Activated naive CD8-positive, alpha-beta T cell treated with anti-CD3 and anti-CD28 coated beads for 36 hours (primary cell): Measurements from ENCODE around the gene GCC2. TPM values are rescaled to one million over a fixed set of nuclear protein-coding genes. Genes with fewer than 3 reads are reported as not detected.

ENCODE experiments used
- DNase-seq: peaks from one replicate; pipeline ENCODE4 v3.0.0; 2021
- H3K27ac Mint-ChIP-seq: one replicate; pipeline ENCODE4 v1.8.0; 2022; ENCODE audit warnings: mild to moderate bottlenecking, moderate library complexity, mixed read lengths
- H3K27me3 Mint-ChIP-seq: one replicate; pipeline ENCODE4 v1.8.0; 2022; ENCODE audit warnings: mild to moderate bottlenecking, mixed read lengths
- H3K36me3 Mint-ChIP-seq: one replicate; pipeline ENCODE4 v1.8.0; 2021; ENCODE audit warnings: mild to moderate bottlenecking, mixed read lengths
- H3K4me1 Mint-ChIP-seq: one replicate; pipeline ENCODE4 v1.8.0; 2021; ENCODE audit warnings: mixed read lengths
- H3K4me3 Mint-ChIP-seq: one replicate; pipeline ENCODE4 v1.8.0; 2022; ENCODE audit warnings: mild to moderate bottlenecking, moderate library complexity, mixed read lengths
- H3K9me3 Mint-ChIP-seq: one replicate; pipeline ENCODE4 v1.8.0; 2022; ENCODE audit warnings: mixed read lengths
- total RNA-seq, 2 experiments: library from RNA; stranded (reverse); gene quantifications; one replicate each; pipeline ENCODE4 v1.2.3, GENCODE V29; 2021

GCC2 gene, protein sequence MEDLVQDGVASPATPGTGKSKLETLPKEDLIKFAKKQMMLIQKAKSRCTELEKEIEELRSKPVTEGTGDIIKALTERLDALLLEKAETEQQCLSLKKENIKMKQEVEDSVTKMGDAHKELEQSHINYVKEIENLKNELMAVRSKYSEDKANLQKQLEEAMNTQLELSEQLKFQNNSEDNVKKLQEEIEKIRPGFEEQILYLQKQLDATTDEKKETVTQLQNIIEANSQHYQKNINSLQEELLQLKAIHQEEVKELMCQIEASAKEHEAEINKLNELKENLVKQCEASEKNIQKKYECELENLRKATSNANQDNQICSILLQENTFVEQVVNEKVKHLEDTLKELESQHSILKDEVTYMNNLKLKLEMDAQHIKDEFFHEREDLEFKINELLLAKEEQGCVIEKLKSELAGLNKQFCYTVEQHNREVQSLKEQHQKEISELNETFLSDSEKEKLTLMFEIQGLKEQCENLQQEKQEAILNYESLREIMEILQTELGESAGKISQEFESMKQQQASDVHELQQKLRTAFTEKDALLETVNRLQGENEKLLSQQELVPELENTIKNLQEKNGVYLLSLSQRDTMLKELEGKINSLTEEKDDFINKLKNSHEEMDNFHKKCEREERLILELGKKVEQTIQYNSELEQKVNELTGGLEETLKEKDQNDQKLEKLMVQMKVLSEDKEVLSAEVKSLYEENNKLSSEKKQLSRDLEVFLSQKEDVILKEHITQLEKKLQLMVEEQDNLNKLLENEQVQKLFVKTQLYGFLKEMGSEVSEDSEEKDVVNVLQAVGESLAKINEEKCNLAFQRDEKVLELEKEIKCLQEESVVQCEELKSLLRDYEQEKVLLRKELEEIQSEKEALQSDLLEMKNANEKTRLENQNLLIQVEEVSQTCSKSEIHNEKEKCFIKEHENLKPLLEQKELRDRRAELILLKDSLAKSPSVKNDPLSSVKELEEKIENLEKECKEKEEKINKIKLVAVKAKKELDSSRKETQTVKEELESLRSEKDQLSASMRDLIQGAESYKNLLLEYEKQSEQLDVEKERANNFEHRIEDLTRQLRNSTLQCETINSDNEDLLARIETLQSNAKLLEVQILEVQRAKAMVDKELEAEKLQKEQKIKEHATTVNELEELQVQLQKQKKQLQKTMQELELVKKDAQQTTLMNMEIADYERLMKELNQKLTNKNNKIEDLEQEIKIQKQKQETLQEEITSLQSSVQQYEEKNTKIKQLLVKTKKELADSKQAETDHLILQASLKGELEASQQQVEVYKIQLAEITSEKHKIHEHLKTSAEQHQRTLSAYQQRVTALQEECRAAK (N-terminal part only)
- total RNA-seq: 10 to 100 TPM; 36.9 to 43.6 TPM

GRCh38 chr2:108448678-108449409 lies at the start of gene GCC2:
TSS of gene GCC2 (plus strand) at chr2:108449206. CDS start at chr2:108449275, 69 bp downstream.
- peak within 1 kb of the TSS; percentile 92 for H3K27ac Mint-ChIP-seq
- H3K4me1 Mint-ChIP-seq: peaks cover 27% of the 10 kb centered on the region
- H3K4me3 Mint-ChIP-seq: peak within 1 kb of the TSS; percentile 95
- peak; percentile 95 for DNase-seq
- peaks cover 4% of the 10 kb centered on the region for H3K9me3 Mint-ChIP-seq
- no peaks in the 10 kb centered on the region for H3K27me3 Mint-ChIP-seq
- peaks cover 19% of the 10 kb centered on the region for H3K36me3 Mint-ChIP-seq

DNA sequence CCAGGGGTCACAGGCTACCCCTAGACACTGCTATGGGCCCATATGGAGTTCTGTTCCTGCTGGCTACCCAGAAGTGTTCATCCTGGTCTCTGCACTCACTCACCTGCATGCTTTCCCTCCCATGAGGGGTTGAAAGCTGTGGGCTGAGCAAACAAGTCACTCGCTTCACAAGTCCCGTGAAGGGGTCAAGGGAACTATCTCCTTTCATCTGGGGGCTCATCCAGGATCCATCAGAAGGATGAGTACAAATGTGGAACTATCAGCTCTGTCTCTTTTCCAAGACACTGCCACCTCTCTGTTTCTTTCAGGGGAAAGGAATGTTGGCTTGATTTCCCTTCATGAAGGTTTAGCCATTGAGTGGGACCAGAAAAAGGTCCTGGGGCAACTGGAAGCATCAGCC lies 49.5 kb upstream of the GCC2 start:
- no peak overlapping the region for H3K27ac Mint-ChIP-seq
- no peak for DNase-seq
- H3K4me1 Mint-ChIP-seq: no peaks in the 10 kb centered on the region
- peaks cover 3% of the 10 kb centered on the region for H3K27me3 Mint-ChIP-seq
- H3K9me3 Mint-ChIP-seq: peaks cover 25% of the 10 kb centered on the region
- peaks cover 2% of the 10 kb centered on the region for H3K36me3 Mint-ChIP-seq
- H3K4me3 Mint-ChIP-seq: no peak overlapping the region

- no peak for DNase-seq
- H3K9me3 Mint-ChIP-seq: peaks cover 40% of the 10 kb centered on the region
- no peaks in the 10 kb centered on the region for H3K4me1 Mint-ChIP-seq
- H3K27me3 Mint-ChIP-seq: peaks cover 3% of the 10 kb centered on the region
- H3K27ac Mint-ChIP-seq: no peak overlapping the region
- peaks cover 4% of the 10 kb centered on the region for H3K36me3 Mint-ChIP-seq
- H3K4me3 Mint-ChIP-seq: no peak overlapping the region
Measured at GRCh38 chr2:108401800-108402199, 47.2 kb upstream of the GCC2 start.

DNA sequence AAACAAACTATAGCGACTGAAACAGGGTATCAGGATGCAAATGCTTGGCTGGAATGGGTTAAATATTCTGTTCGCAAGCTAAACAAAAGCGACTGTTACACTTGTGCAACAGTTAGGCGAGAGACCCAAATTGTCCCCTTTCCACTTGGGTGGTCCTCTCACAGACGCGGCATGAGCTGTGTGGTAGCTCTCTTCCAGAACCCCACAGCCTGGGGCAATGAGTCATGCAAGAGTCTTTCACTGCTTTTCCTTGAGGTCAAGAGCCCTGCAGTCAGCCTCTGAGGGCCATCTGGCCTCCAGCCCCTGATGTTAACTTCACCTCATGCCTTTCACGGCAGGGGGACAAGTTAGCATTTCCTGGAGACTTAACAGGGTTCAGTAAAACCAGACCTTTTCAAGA lies 45.5 kb upstream of the GCC2 start:
- Mint-ChIP-seq H3K27me3 (peaks cover 3% of the 10 kb centered on the region), H3K4me3 (no peak overlapping the region), H3K36me3 (peaks cover 4% of the 10 kb centered on the region), H3K4me1 (no peaks in the 10 kb centered on the region), H3K9me3 (peaks cover 35% of the 10 kb centered on the region), H3K27ac (no peak overlapping the region)
- DNase-seq: no peak

- H3K9me3 Mint-ChIP-seq: peaks cover 26% of the 10 kb centered on the region
- H3K4me3 Mint-ChIP-seq: no peak overlapping the region
- H3K36me3 Mint-ChIP-seq: peaks cover 2% of the 10 kb centered on the region
- DNase-seq: no peak
- H3K27ac Mint-ChIP-seq: no peak overlapping the region
- no peaks in the 10 kb centered on the region for H3K4me1 Mint-ChIP-seq
- H3K27me3 Mint-ChIP-seq: peaks cover 3% of the 10 kb centered on the region
Measured at GRCh38 chr2:108404784-108405397, 44.1 kb upstream of the GCC2 start.

GRCh38 chr2:108407864-108408729 lies 40.9 kb upstream of the GCC2 start:
- DNase-seq: no peak
- Mint-ChIP-seq H3K27ac (no peak overlapping the region), H3K4me1 (no peaks in the 10 kb centered on the region), H3K9me3 (peaks cover 17% of the 10 kb centered on the region), H3K4me3 (no peak overlapping the region), H3K27me3 (no peaks in the 10 kb centered on the region), H3K36me3 (peaks cover 2% of the 10 kb centered on the region)

- no peak for DNase-seq
- no peak overlapping the region for H3K27ac Mint-ChIP-seq
- H3K36me3 Mint-ChIP-seq: peaks cover 2% of the 10 kb centered on the region
- no peak overlapping the region for H3K4me3 Mint-ChIP-seq
- H3K27me3 Mint-ChIP-seq: no peaks in the 10 kb centered on the region
- H3K9me3 Mint-ChIP-seq: peaks cover 12% of the 10 kb centered on the region
- no peaks in the 10 kb centered on the region for H3K4me1 Mint-ChIP-seq
Measured at GRCh38 chr2:108409768-108410167, 39.2 kb upstream of the GCC2 start.

DNA sequence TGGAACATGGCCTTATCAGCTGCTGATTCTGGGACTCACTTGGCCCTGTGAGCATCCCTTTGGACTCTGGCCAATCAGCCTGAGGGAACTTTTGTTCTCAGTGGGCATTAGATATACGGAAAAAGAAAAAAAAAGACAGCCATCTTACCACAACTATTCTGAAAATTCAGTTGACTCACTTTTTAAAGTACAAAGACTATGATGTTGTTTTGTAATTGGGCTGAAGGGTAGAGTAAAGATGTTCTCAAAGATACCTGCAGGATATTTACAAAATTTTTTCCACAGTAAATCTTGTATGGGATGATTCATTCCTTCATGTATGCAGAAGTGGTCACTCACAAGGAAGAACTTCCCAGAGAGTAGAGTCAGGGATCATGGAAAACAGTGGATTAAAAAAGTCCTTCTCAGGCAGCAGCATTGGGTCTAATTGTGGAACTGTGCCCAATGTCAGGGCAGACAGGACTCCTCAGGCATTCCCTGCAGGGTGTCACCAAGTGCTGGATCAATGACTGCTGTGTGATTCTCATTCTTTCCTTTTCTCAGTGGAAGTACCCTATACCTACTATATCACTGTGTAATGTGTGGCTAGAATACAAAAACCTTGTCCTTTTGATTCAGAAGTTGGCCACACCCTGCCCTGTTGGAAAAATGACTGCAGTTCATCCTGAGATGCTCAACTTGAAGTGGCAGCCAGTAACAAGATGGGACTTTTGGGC lies 35.9 kb upstream of the GCC2 start:
- DNase-seq: no peak
- Mint-ChIP-seq H3K36me3 (no peaks in the 10 kb centered on the region), H3K27me3 (no peaks in the 10 kb centered on the region), H3K4me3 (no peak overlapping the region), H3K27ac (no peak overlapping the region), H3K4me1 (no peaks in the 10 kb centered on the region), H3K9me3 (no peaks in the 10 kb centered on the region)

- DNase-seq: no peak
- no peaks in the 10 kb centered on the region for H3K36me3 Mint-ChIP-seq
- no peak overlapping the region for H3K4me3 Mint-ChIP-seq
- H3K9me3 Mint-ChIP-seq: no peaks in the 10 kb centered on the region
- H3K27ac Mint-ChIP-seq: no peak overlapping the region
- no peaks in the 10 kb centered on the region for H3K27me3 Mint-ChIP-seq
- H3K4me1 Mint-ChIP-seq: no peaks in the 10 kb centered on the region
Measured at GRCh38 chr2:108413711-108414095, 35.3 kb upstream of the GCC2 start.

- Mint-ChIP-seq H3K36me3 (no peaks in the 10 kb centered on the region), H3K4me3 (no peak overlapping the region), H3K27ac (no peak overlapping the region), H3K9me3 (no peaks in the 10 kb centered on the region), H3K4me1 (no peaks in the 10 kb centered on the region), H3K27me3 (no peaks in the 10 kb centered on the region)
- DNase-seq: no peak
Measured at GRCh38 chr2:108414256-108414876, 34.6 kb upstream of the GCC2 start.

DNA sequence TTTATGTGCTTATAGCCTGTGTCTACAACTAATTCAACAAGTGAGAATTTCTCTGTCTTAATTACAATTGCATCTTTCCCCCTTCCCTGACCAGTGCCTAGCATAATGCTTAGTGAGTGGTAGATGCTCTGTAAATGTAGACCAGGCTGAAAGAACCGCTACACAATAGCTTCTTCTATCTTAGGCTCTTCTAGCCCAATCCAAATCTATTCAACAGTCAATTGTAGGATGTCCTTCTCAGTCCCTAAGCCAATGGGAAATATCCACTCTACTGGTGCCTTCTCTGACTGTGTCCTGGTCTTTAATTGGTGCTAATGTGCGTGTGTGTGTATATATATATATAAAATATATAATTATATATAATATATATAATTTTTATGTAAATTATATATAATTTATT lies 34.1 kb upstream of the GCC2 start:
- H3K27me3 Mint-ChIP-seq: no peaks in the 10 kb centered on the region
- no peaks in the 10 kb centered on the region for H3K4me1 Mint-ChIP-seq
- DNase-seq: no peak
- H3K36me3 Mint-ChIP-seq: no peaks in the 10 kb centered on the region
- no peaks in the 10 kb centered on the region for H3K9me3 Mint-ChIP-seq
- H3K4me3 Mint-ChIP-seq: no peak overlapping the region
- no peak overlapping the region for H3K27ac Mint-ChIP-seq

DNA sequence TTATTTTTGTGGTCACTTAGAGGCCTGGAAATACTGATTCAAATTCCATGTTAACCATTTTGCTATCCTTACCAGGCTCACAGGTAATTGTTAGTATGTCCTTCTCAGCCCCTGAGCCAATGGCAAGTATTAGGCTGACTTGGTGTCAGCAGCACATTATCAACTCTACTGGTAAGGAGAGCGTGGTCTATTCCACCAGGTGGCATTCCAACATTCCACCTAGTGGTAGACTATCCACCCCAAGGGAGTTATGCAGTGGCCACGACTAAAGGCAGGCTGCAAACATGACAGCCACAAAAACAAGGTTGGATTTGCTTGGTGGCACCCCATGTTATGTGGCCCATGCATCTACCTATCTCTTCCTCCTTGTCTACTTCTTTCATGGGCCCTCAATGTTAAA lies 31.8 kb upstream of the GCC2 start:
- no peak for DNase-seq
- Mint-ChIP-seq H3K9me3 (no peaks in the 10 kb centered on the region), H3K36me3 (no peaks in the 10 kb centered on the region), H3K4me3 (no peak overlapping the region), H3K27ac (no peak overlapping the region), H3K4me1 (no peaks in the 10 kb centered on the region), H3K27me3 (no peaks in the 10 kb centered on the region)
